Medulla oblongata (tissue), 1 donor: ENCODE data around the gene TSPAN16.
"Not testable (repeated sequence)": the region's sequence is repeated elsewhere in the genome, so short reads cannot be mapped to it uniquely, and the experiment has no call there.

ENCODE experiments used
- DNase-seq: peaks from one replicate; pipeline ENCODE4 v3.0.0-alpha.2; 2015; ENCODE audit errors: extremely low spot score

Gene TSPAN16

GRCh38 chr19:11306337-11306736 is 10.4 kb downstream of the TSPAN16 start:
- no peak for DNase-seq

- not testable (repeated sequence) for DNase-seq
These were observed 24.5 kb downstream of the TSPAN16 start for GRCh38 chr19:11320278-11320995.

GRCh38 chr19:11321191-11322126 is 25.5 kb downstream of the TSPAN16 start:
- DNase-seq, result no peak

- DNase-seq, result peak; percentile 32
These were observed 26.5 kb downstream of the TSPAN16 start for GRCh38 chr19:11322269-11323024.

GRCh38 chr19:11323601-11324078 is 27.7 kb downstream of the TSPAN16 start:
- no peak for DNase-seq

GRCh38 chr19:11324079-11324661 is 28.2 kb downstream of the TSPAN16 start:
- DNase-seq, result peak; percentile 85

- no peak for DNase-seq
These were observed 28.9 kb downstream of the TSPAN16 start for GRCh38 chr19:11324748-11325389.

- no peak for DNase-seq
These were observed 29.6 kb downstream of the TSPAN16 start for GRCh38 chr19:11325544-11325943.

GRCh38 chr19:11330127-11330526 is 34.2 kb downstream of the TSPAN16 start:
- DNase-seq, result no peak

- no peak for DNase-seq
These were observed 35.5 kb downstream of the TSPAN16 start for GRCh38 chr19:11331502-11331901.

GRCh38 chr19:11332822-11333221 is 36.9 kb downstream of the TSPAN16 start:
- no peak for DNase-seq

GRCh38 chr19:11333838-11334237 is 37.9 kb downstream of the TSPAN16 start:
- DNase-seq, result not testable (repeated sequence)

- no peak for DNase-seq
These were observed 39.6 kb downstream of the TSPAN16 start for GRCh38 chr19:11335449-11336146.

GRCh38 chr19:11337080-11337479 is 41.1 kb downstream of the TSPAN16 start:
- no peak for DNase-seq

- DNase-seq, result no peak
These were observed 42.2 kb downstream of the TSPAN16 start for GRCh38 chr19:11338121-11338520.

- DNase-seq, result no peak
These were observed 42.8 kb downstream of the TSPAN16 start for GRCh38 chr19:11338569-11339253.

GRCh38 chr19:11339254-11340098 is 43.5 kb downstream of the TSPAN16 start, which contains the start of gene RAB3D:
Gene RAB3D, minus strand, starts transcription at chr19:11339657. Its CDS starts 2,258 bp downstream, at chr19:11337399.
- DNase-seq, result peak; percentile 89

GRCh38 chr19:11340099-11340467 is 44.1 kb downstream of the TSPAN16 start:
- DNase-seq, result not testable (repeated sequence)

- DNase-seq, result no peak
These were observed 46.5 kb downstream of the TSPAN16 start for GRCh38 chr19:11342429-11342828.
